Glutamatergic neuron (in vitro differentiated cells): ENCODE data around the gene ADAMTS13. TPM values are rescaled to one million over a fixed set of nuclear protein-coding genes. Genes with fewer than 3 reads are reported as not detected.

Experiments used
- DNase-seq: peaks from one replicate; pipeline ENCODE4 v3.0.0; 2022
- H3K27ac Mint-ChIP-seq: one replicate; pipeline ENCODE4 v1.8.0; 2020; ENCODE audit warnings: mild to moderate bottlenecking, mixed read lengths, inconsistent platforms; ENCODE audit not compliant: unreplicated experiment
- H3K27me3 Mint-ChIP-seq: one replicate; pipeline ENCODE4 v1.8.0; 2020; ENCODE audit warnings: mild to moderate bottlenecking, moderate library complexity, mixed read lengths, inconsistent platforms; ENCODE audit not compliant: unreplicated experiment
- H3K36me3 Mint-ChIP-seq: one replicate; pipeline ENCODE4 v1.8.0; 2020; ENCODE audit warnings: mild to moderate bottlenecking, mixed read lengths, inconsistent platforms; ENCODE audit not compliant: unreplicated experiment
- H3K4me1 Mint-ChIP-seq: one replicate; pipeline ENCODE4 v1.8.0; 2020; ENCODE audit warnings: mild to moderate bottlenecking, low read depth, mixed read lengths, inconsistent platforms; ENCODE audit not compliant: unreplicated experiment
- H3K4me3 Mint-ChIP-seq: one replicate; pipeline ENCODE4 v1.8.0; 2020; ENCODE audit warnings: mild to moderate bottlenecking, mixed read lengths, inconsistent platforms; ENCODE audit not compliant: unreplicated experiment
- H3K9me3 Mint-ChIP-seq: one replicate; pipeline ENCODE4 v1.8.0; 2020; ENCODE audit warnings: mild to moderate bottlenecking, moderate library complexity, mixed read lengths, inconsistent platforms; ENCODE audit not compliant: unreplicated experiment
- CTCF ChIP-seq: fragments of 200-600 bp; sonication (generic); IDR thresholded peaks from one replicate; pipeline ENCODE4 v1.5.0; 2021; ENCODE audit not compliant: partially characterized antibody, unreplicated experiment
- total RNA-seq: library from RNA; stranded (reverse); fragmentation: NEBNext Ultra II Directional; extraction: Animal tissue kit (Norgen Biotek cat#: 25700); gene quantifications from one replicate; pipeline ENCODE4 v1.2.1, GENCODE V29; 2021; ENCODE audit not compliant: unreplicated experiment

ADAMTS13 gene
- total RNA-seq, 1 donor from 2014 or later = 27.9 TPM

- no peak for TF ChIP-seq CTCF
- Mint-ChIP-seq H3K27me3 (peaks cover 2% of the 10 kb centered on the region), H3K4me1 (no peaks in the 10 kb centered on the region), H3K27ac (no peak overlapping the region), H3K36me3 (peaks cover 4% of the 10 kb centered on the region), H3K4me3 (no peak overlapping the region), H3K9me3 (peaks cover 2% of the 10 kb centered on the region)
- DNase-seq = no peak
Measured at GRCh38 chr9:133507246-133507965, 85.2 kb downstream of the ADAMTS13 start.

- Mint-ChIP-seq H3K4me3 (no peak overlapping the region), H3K27ac (no peak overlapping the region), H3K27me3 (peaks cover 2% of the 10 kb centered on the region), H3K9me3 (peaks cover 2% of the 10 kb centered on the region), H3K4me1 (no peaks in the 10 kb centered on the region), H3K36me3 (no peaks in the 10 kb centered on the region)
- no peak for TF ChIP-seq CTCF
- no peak for DNase-seq
Measured at GRCh38 chr9:133508046-133508445, 85.9 kb downstream of the ADAMTS13 start.

Other genes with a start within 250 kb of the ADAMTS13 start
- not detected for gene OBP2B, start 213.1 kb upstream of the ADAMTS13 start, total RNA-seq
- gene ABO, start 147.2 kb upstream of the ADAMTS13 start, total RNA-seq = not detected
- 15.0 TPM for gene SURF6, start 86.2 kb upstream of the ADAMTS13 start, total RNA-seq
- 35.7 TPM for gene MED22, start 74.2 kb upstream of the ADAMTS13 start, total RNA-seq
- gene RPL7A, start 74.1 kb upstream of the ADAMTS13 start, total RNA-seq = 1,442 TPM
- 56.1 TPM for gene SURF1, start 65.9 kb upstream of the ADAMTS13 start, total RNA-seq
- gene SURF2, start 65.8 kb upstream of the ADAMTS13 start, total RNA-seq = 24.0 TPM
- 111 TPM for gene SURF4, start 46.3 kb upstream of the ADAMTS13 start, total RNA-seq
- gene STKLD1, start 46.0 kb upstream of the ADAMTS13 start, total RNA-seq = 2.6 TPM
- gene REXO4, start 4.4 kb upstream of the ADAMTS13 start, total RNA-seq = 20.4 TPM
- gene CACFD1, start 37.6 kb downstream of the ADAMTS13 start, total RNA-seq = 45.4 TPM
- 104 TPM for gene SLC2A6, start 56.7 kb downstream of the ADAMTS13 start, total RNA-seq
- not detected for gene MYMK, start 102.6 kb downstream of the ADAMTS13 start, total RNA-seq
- gene ADAMTSL2, start 112.3 kb downstream of the ADAMTS13 start, total RNA-seq = 1.3 TPM
- 0.51 TPM for gene FAM163B, start 187.0 kb downstream of the ADAMTS13 start, total RNA-seq
- 1.8 TPM for gene DBH, start 214.0 kb downstream of the ADAMTS13 start, total RNA-seq